Breast epithelium (tissue), 4 donors: Measurements from ENCODE around the gene DPP4. TPM values are rescaled to one million over a fixed set of nuclear protein-coding genes. Genes with fewer than 3 reads are reported as not detected.

Source experiments
- DNase-seq, 2 donors: peaks; one replicate each; pipeline ENCODE4 v3.0.0-alpha.2; 2019; ENCODE audit warnings: low spot score in 2 of 2
- H3K27ac ChIP-seq, 2 donors: fragments of 200-600 bp; sonication (generic) in 1 of 2; one replicate each; pipeline ENCODE4 v1.5.1; 2016 to 2019; ENCODE audit warnings: mild to moderate bottlenecking in 1 of 2
- H3K27me3 ChIP-seq, 2 donors: fragments of 200-600 bp; sonication (generic) in 1 of 2; one replicate each; pipeline versions ENCODE4 v1.5.1 to v1.6.0; 2017 to 2019; ENCODE audit warnings: control low read depth in 1 of 2, mild to moderate bottlenecking in 1 of 2
- H3K36me3 ChIP-seq: fragments of 200-600 bp; one replicate; pipeline ENCODE4 v1.5.1; 2019
- H3K4me1 ChIP-seq, 2 donors: fragments of 200-600 bp; sonication (generic); one replicate each; pipeline ENCODE4 v1.5.1; 2016 to 2019; ENCODE audit warnings: control low read depth in 1 of 2
- H3K4me3 ChIP-seq, 3 donors: fragments of 200-600 bp; sonication (generic); 1 replicate in 2 of 3; 2 replicates in 1 of 3; pipeline ENCODE4 v1.5.1; 2016 to 2019; ENCODE audit warnings: mild to moderate bottlenecking in 3 of 3, moderate library complexity in 2 of 3
- H3K9me3 ChIP-seq, 2 donors: fragments of 200-600 bp; sonication (generic) in 1 of 2; one replicate each; pipeline ENCODE4 v1.5.1; 2016 to 2019; ENCODE audit warnings: control low read depth in 1 of 2
- POLR2A ChIP-seq: fragments of 450-650 bp; IDR thresholded peaks from one replicate; pipeline ENCODE4 v1.6.1; 2016; ENCODE audit warnings: antibody characterized with exemption, mild to moderate bottlenecking, moderate library complexity
- POLR2AphosphoS5 ChIP-seq, 3 donors: sonication (generic); formaldehyde crosslinking; IDR thresholded peaks; one replicate each; pipeline ENCODE4 v1.6.1; 2017; ENCODE audit warnings: antibody characterized with exemption in 3 of 3
- intact Hi-C: fragments of 100-400 bp; cut with DNase I; formaldehyde crosslinking; loops from one replicate; pipeline ENCODE4 v1.15.1; 2023; ENCODE audit warnings: low total_unique reads
- total RNA-seq, 3 donors: library from RNA; depleted of rRNA; stranded (reverse); fragments of >200 nt; gene quantifications; one replicate each; pipeline ENCODE4 v1.1.0, GENCODE V29; 2016
- TF ChIP-seq, protein P1 (sequence below), 3 donors: fragments of 450-650 bp; IDR thresholded peaks; one replicate each; pipeline ENCODE4 v1.5.1; 2016 to 2017; ENCODE audit warnings: antibody characterized with exemption in 3 of 3, mild to moderate bottlenecking in 3 of 3, moderate library complexity in 3 of 3

DPP4 gene
- total RNA-seq, 3 donors from 2014 or later = 7.5 to 17.3 (median 11.8) TPM

DNA sequence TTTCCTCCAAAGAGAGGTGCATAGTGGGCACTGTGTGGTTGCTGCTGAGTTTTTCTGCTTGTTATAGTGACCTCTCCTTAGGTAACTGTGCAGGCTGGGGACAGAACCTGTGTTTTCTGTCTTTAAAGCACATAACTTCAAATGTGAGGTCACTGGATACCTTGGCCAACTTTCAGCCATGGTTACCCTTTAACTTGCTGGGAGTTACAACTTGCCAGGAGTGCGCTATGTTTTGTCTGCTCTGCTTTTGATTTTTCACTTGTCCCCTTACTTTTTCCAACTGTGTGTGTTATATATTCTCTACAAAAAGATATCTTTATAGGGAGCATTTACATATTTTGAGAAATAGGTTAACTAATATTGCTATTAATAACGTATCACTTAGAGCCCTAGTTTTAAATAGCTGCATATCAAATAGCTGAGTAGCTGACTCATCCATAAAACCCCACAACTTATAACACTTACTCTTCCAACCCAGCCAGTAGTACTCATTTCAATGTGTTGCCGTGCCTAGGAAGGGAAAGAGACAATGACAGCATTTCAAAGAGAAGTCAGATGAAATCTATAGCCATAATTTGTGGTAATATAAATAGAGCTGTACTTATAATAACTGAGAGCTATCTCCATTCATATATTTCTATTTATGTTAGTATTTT lies 51.6 kb downstream of the DPP4 start:
- Histone ChIP-seq H3K27ac (no peak overlapping the region), H3K27me3 (no peaks in the 10 kb centered on the region), H3K4me1 (no peaks in the 10 kb centered on the region), H3K4me3 (no peak overlapping the region), H3K36me3 (no peaks in the 10 kb centered on the region), H3K9me3 (no peaks in the 10 kb centered on the region)
- TF ChIP-seq POLR2A (no peak), POLR2AphosphoS5 (IDR thresholded peaks at IDR 0.05) (no peak)
- TF ChIP-seq, protein P1, sequence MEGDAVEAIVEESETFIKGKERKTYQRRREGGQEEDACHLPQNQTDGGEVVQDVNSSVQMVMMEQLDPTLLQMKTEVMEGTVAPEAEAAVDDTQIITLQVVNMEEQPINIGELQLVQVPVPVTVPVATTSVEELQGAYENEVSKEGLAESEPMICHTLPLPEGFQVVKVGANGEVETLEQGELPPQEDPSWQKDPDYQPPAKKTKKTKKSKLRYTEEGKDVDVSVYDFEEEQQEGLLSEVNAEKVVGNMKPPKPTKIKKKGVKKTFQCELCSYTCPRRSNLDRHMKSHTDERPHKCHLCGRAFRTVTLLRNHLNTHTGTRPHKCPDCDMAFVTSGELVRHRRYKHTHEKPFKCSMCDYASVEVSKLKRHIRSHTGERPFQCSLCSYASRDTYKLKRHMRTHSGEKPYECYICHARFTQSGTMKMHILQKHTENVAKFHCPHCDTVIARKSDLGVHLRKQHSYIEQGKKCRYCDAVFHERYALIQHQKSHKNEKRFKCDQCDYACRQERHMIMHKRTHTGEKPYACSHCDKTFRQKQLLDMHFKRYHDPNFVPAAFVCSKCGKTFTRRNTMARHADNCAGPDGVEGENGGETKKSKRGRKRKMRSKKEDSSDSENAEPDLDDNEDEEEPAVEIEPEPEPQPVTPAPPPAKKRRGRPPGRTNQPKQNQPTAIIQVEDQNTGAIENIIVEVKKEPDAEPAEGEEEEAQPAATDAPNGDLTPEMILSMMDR (IDR thresholded peaks at IDR 0.05) = no peak
- intact Hi-C loops = no loop called here
- no peak for DNase-seq

DNA sequence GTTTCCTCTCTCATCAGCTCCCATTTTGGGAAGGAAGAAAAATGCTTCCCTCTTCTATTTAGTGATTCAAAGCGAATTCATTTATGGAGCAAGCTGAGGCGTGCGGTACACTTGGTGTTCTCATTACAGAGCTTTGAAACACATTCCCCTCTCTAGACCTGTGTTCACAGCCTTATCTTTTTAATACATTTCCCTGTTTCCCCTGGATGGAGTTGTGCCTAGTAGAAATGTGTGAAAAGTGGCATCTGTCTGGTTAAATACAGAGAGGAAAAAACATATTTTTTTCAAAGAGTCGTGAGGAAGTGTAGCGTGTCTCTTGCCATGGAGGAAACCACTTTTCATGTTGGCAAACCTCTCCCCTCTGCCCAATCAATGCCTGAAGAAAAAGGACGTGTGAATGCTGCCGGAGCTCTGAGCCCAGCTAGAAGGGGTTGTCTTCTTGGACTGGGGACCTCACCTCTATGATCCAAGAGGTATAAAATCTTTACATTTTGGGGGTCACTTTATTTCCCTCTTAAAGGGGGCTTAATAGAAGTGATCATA lies 52.4 kb downstream of the DPP4 start:
- intact Hi-C loops = no loop called here
- H3K9me3 ChIP-seq = no peaks in the 10 kb centered on the region
- no peaks in the 10 kb centered on the region for H3K36me3 ChIP-seq
- H3K4me3 ChIP-seq = no peak overlapping the region
- DNase-seq = no peak
- TF ChIP-seq POLR2A = no peak
- TF ChIP-seq, protein P1 (IDR thresholded peaks at IDR 0.05) = no peak
- TF ChIP-seq POLR2AphosphoS5 (IDR thresholded peaks at IDR 0.05) = no peak
- no peaks in the 10 kb centered on the region for H3K27me3 ChIP-seq
- H3K4me1 ChIP-seq = no peaks in the 10 kb centered on the region
- H3K27ac ChIP-seq = no peak overlapping the region

DNA sequence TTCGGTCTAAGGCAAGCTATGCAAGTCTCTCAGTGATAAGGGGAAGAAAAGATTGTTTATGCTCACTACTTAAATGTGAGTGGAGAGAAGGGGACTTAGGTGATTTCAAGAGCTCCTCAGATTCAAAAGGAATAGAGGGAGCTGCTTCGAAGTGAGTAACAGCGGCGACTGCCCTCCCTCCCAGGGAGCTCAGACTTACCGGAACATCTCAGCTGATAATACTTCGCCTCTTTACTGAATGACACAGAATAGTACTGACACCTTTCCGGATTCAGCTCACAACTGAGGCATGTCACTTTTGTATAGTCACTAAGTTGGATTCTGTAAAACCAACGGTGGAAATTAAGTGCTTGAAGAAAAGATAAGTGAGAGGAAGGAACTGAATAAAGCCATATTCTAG lies 55.5 kb downstream of the DPP4 start:
- no peaks in the 10 kb centered on the region for H3K36me3 ChIP-seq
- no peak for DNase-seq
- no peak overlapping the region for H3K4me3 ChIP-seq
- TF ChIP-seq, protein P1 (IDR thresholded peaks at IDR 0.05) = no peak
- TF ChIP-seq POLR2AphosphoS5 (IDR thresholded peaks at IDR 0.05) (no peak), POLR2A (no peak)
- intact Hi-C loops = no loop called here
- no peak overlapping the region for H3K27ac ChIP-seq
- H3K4me1 ChIP-seq = no peaks in the 10 kb centered on the region
- H3K9me3 ChIP-seq = no peaks in the 10 kb centered on the region
- H3K27me3 ChIP-seq = no peaks in the 10 kb centered on the region

DNA sequence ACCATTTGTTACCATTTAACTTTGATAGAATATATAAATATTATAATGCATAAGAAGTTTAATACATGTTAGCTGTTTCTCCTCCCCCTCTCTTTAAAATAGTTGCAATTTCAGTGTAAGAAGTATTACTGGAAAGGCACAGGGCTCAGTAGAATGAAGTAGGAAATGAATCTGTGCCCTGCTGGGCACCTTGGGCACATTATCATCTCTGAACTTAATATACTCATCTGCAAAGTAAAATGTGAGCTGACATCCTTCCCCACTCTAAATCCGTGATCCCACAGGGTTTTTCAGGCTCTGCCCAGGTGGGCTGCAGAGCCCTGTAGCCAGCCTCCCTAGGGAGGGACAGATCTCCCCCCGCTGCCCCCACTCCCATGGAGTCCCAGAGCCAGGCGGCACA lies 56.8 kb downstream of the DPP4 start:
- intact Hi-C loops = no loop called here
- H3K4me1 ChIP-seq = no peaks in the 10 kb centered on the region

DNA sequence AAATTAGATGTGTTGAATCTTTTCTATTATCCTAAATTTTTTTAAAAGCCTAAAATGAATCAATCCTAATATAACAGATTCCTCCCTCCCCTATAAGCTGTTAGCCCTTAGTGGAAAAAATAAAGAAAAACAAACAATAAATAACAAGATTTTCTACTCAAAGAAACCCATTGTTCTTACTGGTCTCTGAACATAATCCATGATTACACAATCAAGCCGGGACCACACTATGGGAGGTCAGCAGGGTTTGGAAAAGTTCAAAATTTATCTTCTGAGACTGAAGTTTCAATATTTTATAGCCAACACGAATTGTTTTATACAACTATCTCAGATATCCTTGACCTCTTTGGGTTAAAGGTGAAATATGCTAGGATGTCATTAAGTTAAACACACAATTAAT lies 57.9 kb downstream of the DPP4 start:
- Histone ChIP-seq H3K4me3 (no peak overlapping the region), H3K36me3 (no peaks in the 10 kb centered on the region), H3K27me3 (no peaks in the 10 kb centered on the region), H3K9me3 (no peaks in the 10 kb centered on the region), H3K27ac (no peak overlapping the region), H3K4me1 (no peaks in the 10 kb centered on the region)
- intact Hi-C loops = no loop called here
- no peak for DNase-seq
- TF ChIP-seq POLR2AphosphoS5 (IDR thresholded peaks at IDR 0.05) (no peak), POLR2A (no peak)
- TF ChIP-seq, protein P1 (IDR thresholded peaks at IDR 0.05) = no peak

More for the DNA sequence above, 56.8 kb downstream of the DPP4 start:
- TF ChIP-seq, protein P1 (IDR thresholded peaks at IDR 0.05) = no peak
- TF ChIP-seq POLR2AphosphoS5 (IDR thresholded peaks at IDR 0.05) (no peak), POLR2A (no peak)
- DNase-seq = no peak
- no peaks in the 10 kb centered on the region for H3K9me3 ChIP-seq
- H3K36me3 ChIP-seq = no peaks in the 10 kb centered on the region
- H3K27ac ChIP-seq = no peak overlapping the region
- H3K27me3 ChIP-seq = no peaks in the 10 kb centered on the region
- H3K4me3 ChIP-seq = no peak overlapping the region
